Lower leg skin (tissue), 3 donors: ENCODE results near the gene STAT5B.

Source experiments
- CTCF ChIP-seq, 3 donors: fragments of 450-650 bp; IDR thresholded peaks; one replicate each; pipeline ENCODE4 v1.5.1; 2016; ENCODE audit warnings: antibody characterized with exemption in 3 of 3, mild to moderate bottlenecking in 3 of 3, moderate library complexity in 2 of 3
- POLR2A ChIP-seq, 2 donors: fragments of 450-650 bp; IDR thresholded peaks; one replicate each; pipeline ENCODE4 v1.6.1; 2016 to 2017; ENCODE audit warnings: antibody characterized with exemption in 2 of 2, mild to moderate bottlenecking in 1 of 2, moderate library complexity in 1 of 2

- TF ChIP-seq POLR2A (IDR thresholded peaks at IDR 0.05) (no peak), CTCF (IDR thresholded peaks at IDR 0.05) (no peak)
These were observed 7.8 kb upstream of the STAT5B start for GRCh38 chr17:42284024-42284369.
